ENCODE measurements around the gene CLEC4E. TPM values are rescaled to one million over a fixed set of nuclear protein-coding genes. Genes with fewer than 3 reads are reported as not detected.

Gene CLEC4E
- total RNA-seq, 1 experiment from 2014 or later, result not detected

DNA sequence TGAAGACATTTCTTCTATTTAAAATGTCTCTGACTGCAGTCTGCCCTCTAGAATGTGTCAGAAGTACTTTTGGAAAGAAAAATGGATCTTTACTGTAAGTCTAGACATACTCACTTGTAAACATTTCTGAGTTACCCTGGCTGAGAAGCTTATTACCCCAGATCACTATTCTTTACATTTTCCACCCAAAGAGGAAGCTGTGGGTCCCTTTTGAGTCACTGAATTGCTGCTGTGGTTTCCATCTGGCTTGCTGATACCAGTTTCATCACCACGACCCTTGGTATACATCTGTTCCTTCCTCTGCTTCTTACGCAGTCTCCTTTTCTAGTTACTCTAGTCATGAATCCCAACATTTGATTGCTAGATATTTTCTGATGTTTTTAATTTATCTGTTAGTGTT lies 47.6 kb downstream of the CLEC4E start:
- intact Hi-C loops (cut with micrococcal nuclease; ENCODE audit: unreplicated experiment), result no loop called here

DNA sequence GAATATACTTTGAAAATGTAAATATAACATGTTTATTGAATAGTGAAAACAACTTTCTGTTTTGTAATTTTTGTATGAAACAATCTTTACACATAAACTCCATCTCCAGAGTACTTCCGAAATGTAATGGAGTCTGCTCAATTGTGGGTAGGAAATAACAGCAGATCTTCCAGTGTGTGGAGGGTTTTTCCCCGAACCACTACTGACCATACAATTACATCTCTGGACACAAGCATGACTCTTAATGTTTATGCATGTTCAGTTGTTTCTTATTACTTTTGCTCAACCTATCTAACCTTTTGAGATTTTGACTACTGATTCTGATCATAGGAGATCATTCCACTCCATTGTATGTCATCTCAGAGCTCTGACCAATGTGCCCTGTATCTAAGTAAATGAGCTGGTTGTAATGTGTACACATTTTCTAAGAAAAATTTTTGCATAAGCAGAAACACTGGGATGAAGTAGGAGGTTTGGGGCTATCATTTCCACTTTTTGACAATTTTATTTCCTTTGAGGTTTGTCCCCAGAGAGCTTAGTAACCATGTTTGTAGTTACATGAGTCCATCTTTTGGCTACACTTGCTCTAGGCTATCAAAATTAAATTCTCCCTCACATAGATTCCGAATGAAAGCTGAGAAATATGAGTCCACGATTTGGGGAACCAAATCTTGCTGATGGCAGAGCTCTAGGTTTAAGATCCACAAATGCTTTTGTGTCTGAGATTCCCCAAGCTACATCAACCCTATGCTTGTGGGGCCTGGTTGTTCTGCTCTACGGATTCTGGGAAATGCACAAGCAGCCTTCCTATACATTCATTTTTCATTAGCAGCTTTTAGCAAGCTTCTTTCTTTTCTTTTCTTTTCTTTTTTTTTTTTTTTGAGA lies 48.8 kb downstream of the CLEC4E start:
- CTCF ChIA-PET, result no interaction called here
- intact Hi-C loops (cut with micrococcal nuclease; ENCODE audit: unreplicated experiment), result no loop called here
- Histone ChIP-seq H3K4me3 (no peak overlapping the region), H2AFZ (no peak overlapping the region), H3K9me2 (ENCODE audit: insufficient read depth) (no peaks in the 10 kb centered on the region), H3K79me2 (ENCODE audit: low read depth) (no peaks in the 10 kb centered on the region), H3K4me2 (no peak overlapping the region), H3K9me3 (ENCODE audit: insufficient read depth, low read depth) (no peaks in the 10 kb centered on the region), H3F3A (ENCODE audit: insufficient read depth, low read depth) (no peaks in the 10 kb centered on the region), H3K4me1 (replicated peaks; ENCODE audit: insufficient read depth) (no peaks in the 10 kb centered on the region), H4K20me1 (ENCODE audit: insufficient read depth) (no peaks in the 10 kb centered on the region), H3K36me3 (ENCODE audit: low read depth) (no peaks in the 10 kb centered on the region), H3K27ac (no peak overlapping the region), H3K27me3 (ENCODE audit: insufficient read depth, low read depth) (peaks cover 5% of the 10 kb centered on the region; the same call in 1 of the 2 replicates)
- POLR2A ChIA-PET (ENCODE audit: unreplicated experiment), result no interaction called here
- no TSS peak for BruUV-seq (replicated peaks)
- TF ChIP-seq, protein P1, sequence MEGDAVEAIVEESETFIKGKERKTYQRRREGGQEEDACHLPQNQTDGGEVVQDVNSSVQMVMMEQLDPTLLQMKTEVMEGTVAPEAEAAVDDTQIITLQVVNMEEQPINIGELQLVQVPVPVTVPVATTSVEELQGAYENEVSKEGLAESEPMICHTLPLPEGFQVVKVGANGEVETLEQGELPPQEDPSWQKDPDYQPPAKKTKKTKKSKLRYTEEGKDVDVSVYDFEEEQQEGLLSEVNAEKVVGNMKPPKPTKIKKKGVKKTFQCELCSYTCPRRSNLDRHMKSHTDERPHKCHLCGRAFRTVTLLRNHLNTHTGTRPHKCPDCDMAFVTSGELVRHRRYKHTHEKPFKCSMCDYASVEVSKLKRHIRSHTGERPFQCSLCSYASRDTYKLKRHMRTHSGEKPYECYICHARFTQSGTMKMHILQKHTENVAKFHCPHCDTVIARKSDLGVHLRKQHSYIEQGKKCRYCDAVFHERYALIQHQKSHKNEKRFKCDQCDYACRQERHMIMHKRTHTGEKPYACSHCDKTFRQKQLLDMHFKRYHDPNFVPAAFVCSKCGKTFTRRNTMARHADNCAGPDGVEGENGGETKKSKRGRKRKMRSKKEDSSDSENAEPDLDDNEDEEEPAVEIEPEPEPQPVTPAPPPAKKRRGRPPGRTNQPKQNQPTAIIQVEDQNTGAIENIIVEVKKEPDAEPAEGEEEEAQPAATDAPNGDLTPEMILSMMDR (conservative IDR thresholded peaks at IDR 0.05), result no peak
- no peak for DNase-seq

More for the DNA sequence above, 47.6 kb downstream of the CLEC4E start:
- BruUV-seq (replicated peaks), result no TSS peak
- no peak overlapping the region for H3K27ac ChIP-seq
- H3K4me2 ChIP-seq, result no peak overlapping the region
- no peak overlapping the region for H2AFZ ChIP-seq
- H3K9me2 ChIP-seq (ENCODE audit: insufficient read depth), result no peaks in the 10 kb centered on the region
- no peak overlapping the region for H3K4me3 ChIP-seq
- H4K20me1 ChIP-seq (ENCODE audit: insufficient read depth), result no peaks in the 10 kb centered on the region
- CTCF ChIA-PET, result no interaction called here
- H3F3A ChIP-seq (ENCODE audit: insufficient read depth, low read depth), result no peaks in the 10 kb centered on the region
- no peaks in the 10 kb centered on the region for H3K36me3 ChIP-seq (ENCODE audit: low read depth)
- peak in 1 of 2 experiments; percentile 15 for DNase-seq
- H3K4me1 ChIP-seq (replicated peaks; ENCODE audit: insufficient read depth), result no peaks in the 10 kb centered on the region
- H3K27me3 ChIP-seq (ENCODE audit: insufficient read depth, low read depth), result peaks cover 14% of the 10 kb centered on the region
- TF ChIP-seq, protein P1 (conservative IDR thresholded peaks at IDR 0.05), result no peak
- TF ChIP-seq EZH2 (IDR thresholded peaks at IDR 0.05; ENCODE audit: low read depth), result no peak
- H3K79me2 ChIP-seq (ENCODE audit: low read depth), result no peaks in the 10 kb centered on the region
- POLR2A ChIA-PET (ENCODE audit: unreplicated experiment), result no interaction called here
- H3K9me3 ChIP-seq (ENCODE audit: insufficient read depth, low read depth), result no peaks in the 10 kb centered on the region

Other genes with a start within 250 kb of the CLEC4E start
- not detected in 2 replicates for gene CLEC6A, start 84.9 kb downstream of the CLEC4E start, total RNA-seq (2021)
- gene CLEC4D, start 27.4 kb downstream of the CLEC4E start, total RNA-seq (2021), result not detected in 2 replicates
- gene AICDA, start 72.0 kb upstream of the CLEC4E start, total RNA-seq (2021), result not detected in 2 replicates
- gene MFAP5, start 121.9 kb upstream of the CLEC4E start, total RNA-seq (2021), result 14.6 and 18.9 TPM in 2 replicates
- gene RIMKLB, start 157.1 kb upstream of the CLEC4E start, total RNA-seq (2021), result 56.9 and 64.8 TPM in 2 replicates